Naive B cell (primary cell): Measurements from ENCODE around the gene SLC6A1. TPM values are rescaled to one million over a fixed set of nuclear protein-coding genes. Genes with fewer than 3 reads are reported as not detected.

Source experiments
- ATAC-seq, 2 donors: fragments of 150-1000 bp; cut with Tn5 transposase; 2 replicates each; pipeline ENCODE4 v1.10.0; 2021; ENCODE audit warnings: low read depth in 2 of 2, mild to moderate bottlenecking in 2 of 2, moderate library complexity in 2 of 2
- DNase-seq: peaks from one replicate; pipeline ENCODE4 v3.0.0; 2022
- H3K27ac Mint-ChIP-seq, 6 donors: one replicate each; pipeline ENCODE4 v1.8.0; 2020 to 2022; ENCODE audit warnings: mild to moderate bottlenecking in 6 of 6, mixed read lengths in 6 of 6, moderate library complexity in 5 of 6, inconsistent platforms in 2 of 6
- H3K27me3 Mint-ChIP-seq, 3 donors: one replicate each; pipeline ENCODE4 v1.8.0; 2021 to 2022; ENCODE audit warnings: mixed read lengths in 3 of 3, mild to moderate bottlenecking in 1 of 3
- H3K36me3 Mint-ChIP-seq, 2 donors: one replicate each; pipeline ENCODE4 v1.8.0; 2020 to 2022; ENCODE audit warnings: mixed read lengths in 2 of 2, inconsistent platforms in 1 of 2, mild to moderate bottlenecking in 1 of 2
- H3K4me1 Mint-ChIP-seq, 3 donors: one replicate each; pipeline ENCODE4 v1.8.0; 2020 to 2022; ENCODE audit warnings: mixed read lengths in 3 of 3, inconsistent platforms in 1 of 3, mild to moderate bottlenecking in 1 of 3, moderate library complexity in 1 of 3
- H3K4me3 Mint-ChIP-seq, 8 donors: one replicate each; pipeline ENCODE4 v1.8.0; 2020 to 2022; ENCODE audit warnings: mild to moderate bottlenecking in 8 of 8, mixed read lengths in 8 of 8, moderate library complexity in 8 of 8, inconsistent platforms in 2 of 8
- H3K9me3 Mint-ChIP-seq, 7 donors: one replicate each; pipeline ENCODE4 v1.8.0; 2020 to 2022; ENCODE audit warnings: mixed read lengths in 7 of 7, mild to moderate bottlenecking in 5 of 7, inconsistent platforms in 2 of 7, moderate library complexity in 1 of 7
- polyA plus RNA-seq, 6 donors: library from polyadenylated mRNA; unstranded; fragments of 300-500 nt; fragmentation: Illumina TruSeq; gene quantifications; one replicate each; pipeline ENCODE4 v1.2.3, GENCODE V29; 2021; ENCODE audit warnings: low read depth in 6 of 6

SLC6A1 gene
- polyA plus RNA-seq, 6 donors from 2014 or later = not detected

- ATAC-seq (no peak), DNase-seq (no peak)
- H3K4me1 Mint-ChIP-seq = no peaks in the 10 kb centered on the region
- no peak overlapping the region for H3K27ac Mint-ChIP-seq
- H3K9me3 Mint-ChIP-seq = no peaks in the 10 kb centered on the region
- H3K27me3 Mint-ChIP-seq = peaks cover 15 to 37% (median 33%) of the 10 kb centered on the region in 3 donors
- H3K4me3 Mint-ChIP-seq = no peak overlapping the region
- H3K36me3 Mint-ChIP-seq = no peaks in the 10 kb centered on the region
These were observed 9.8 kb downstream of the SLC6A1 start for GRCh38 chr3:11002371-11002807.

- no peak overlapping the region for H3K27ac Mint-ChIP-seq
- ATAC-seq (no peak), DNase-seq (no peak)
- no peaks in the 10 kb centered on the region for H3K36me3 Mint-ChIP-seq
- H3K9me3 Mint-ChIP-seq = no peaks in the 10 kb centered on the region
- no peaks in the 10 kb centered on the region for H3K4me1 Mint-ChIP-seq
- no peak overlapping the region for H3K4me3 Mint-ChIP-seq
- H3K27me3 Mint-ChIP-seq = peaks cover 9 to 28% (median 19%) of the 10 kb centered on the region in 3 donors
These were observed 12.0 kb downstream of the SLC6A1 start for GRCh38 chr3:11004563-11004962.

- no peak for DNase-seq
- Mint-ChIP-seq H3K27me3 (peaks cover 9 to 27% (median 16%) of the 10 kb centered on the region in 3 donors), H3K27ac (no peak overlapping the region), H3K36me3 (no peaks in the 10 kb centered on the region), H3K4me1 (no peaks in the 10 kb centered on the region), H3K9me3 (no peaks in the 10 kb centered on the region), H3K4me3 (no peak overlapping the region)
- no peak for ATAC-seq
These were observed 13.2 kb downstream of the SLC6A1 start for GRCh38 chr3:11005686-11006256.

GRCh38 chr3:11006986-11007933 lies 14.7 kb downstream of the SLC6A1 start:
- Mint-ChIP-seq H3K36me3 (no peaks in the 10 kb centered on the region), H3K27me3 (peaks cover 9 to 19% (median 14%) of the 10 kb centered on the region in 3 donors), H3K4me1 (no peaks in the 10 kb centered on the region), H3K4me3 (no peak overlapping the region), H3K9me3 (peaks cover 0 to 3% (median 0%) of the 10 kb centered on the region in 7 donors), H3K27ac (peak overlapping the region in 1 of 6 donors; percentile 75)
- DNase-seq (no peak), ATAC-seq (no peak)

GRCh38 chr3:11009898-11010297 lies 17.4 kb downstream of the SLC6A1 start:
- Mint-ChIP-seq H3K9me3 (peaks cover 0 to 8% (median 0%) of the 10 kb centered on the region in 7 donors), H3K4me3 (no peak overlapping the region), H3K27me3 (peaks cover 4 to 26% (median 19%) of the 10 kb centered on the region in 3 donors), H3K4me1 (no peaks in the 10 kb centered on the region), H3K36me3 (no peaks in the 10 kb centered on the region), H3K27ac (no peak overlapping the region)
- no peak for DNase-seq
- no peak for ATAC-seq

- Mint-ChIP-seq H3K27ac (no peak overlapping the region), H3K36me3 (no peaks in the 10 kb centered on the region), H3K4me1 (no peaks in the 10 kb centered on the region), H3K4me3 (no peak overlapping the region), H3K27me3 (peaks cover 4 to 29% (median 17%) of the 10 kb centered on the region in 3 donors), H3K9me3 (peaks cover 0 to 8% (median 2%) of the 10 kb centered on the region in 7 donors)
- no peak for ATAC-seq
- DNase-seq = no peak
These were observed 18.0 kb downstream of the SLC6A1 start for GRCh38 chr3:11010426-11011165.

- Mint-ChIP-seq H3K4me1 (no peaks in the 10 kb centered on the region), H3K36me3 (no peaks in the 10 kb centered on the region), H3K27me3 (peaks cover 4 to 41% (median 11%) of the 10 kb centered on the region in 3 donors), H3K4me3 (no peak overlapping the region), H3K9me3 (peaks cover 0 to 9% (median 2%) of the 10 kb centered on the region in 7 donors), H3K27ac (no peak overlapping the region)
- DNase-seq = no peak
- no peak for ATAC-seq
These were observed 21.7 kb downstream of the SLC6A1 start for GRCh38 chr3:11014253-11014652.

GRCh38 chr3:11014752-11015151 lies 22.2 kb downstream of the SLC6A1 start:
- Mint-ChIP-seq H3K27me3 (peaks cover 4 to 44% (median 11%) of the 10 kb centered on the region in 3 donors), H3K9me3 (peaks cover 0 to 9% (median 2%) of the 10 kb centered on the region in 7 donors), H3K4me3 (no peak overlapping the region), H3K36me3 (no peaks in the 10 kb centered on the region), H3K27ac (no peak overlapping the region), H3K4me1 (no peaks in the 10 kb centered on the region)
- DNase-seq (no peak), ATAC-seq (no peak)

GRCh38 chr3:11015369-11015768 lies 22.8 kb downstream of the SLC6A1 start:
- H3K27me3 Mint-ChIP-seq = peaks cover 4 to 44% (median 11%) of the 10 kb centered on the region in 3 donors
- no peak overlapping the region for H3K4me3 Mint-ChIP-seq
- DNase-seq (no peak), ATAC-seq (no peak)
- no peak overlapping the region for H3K27ac Mint-ChIP-seq
- no peaks in the 10 kb centered on the region for H3K36me3 Mint-ChIP-seq
- no peaks in the 10 kb centered on the region for H3K4me1 Mint-ChIP-seq
- peaks cover 0 to 9% (median 2%) of the 10 kb centered on the region in 7 donors for H3K9me3 Mint-ChIP-seq

- Mint-ChIP-seq H3K4me3 (no peak overlapping the region), H3K27ac (no peak overlapping the region), H3K4me1 (no peaks in the 10 kb centered on the region), H3K9me3 (peaks cover 0 to 9% (median 2%) of the 10 kb centered on the region in 7 donors), H3K36me3 (no peaks in the 10 kb centered on the region), H3K27me3 (peaks cover 11 to 48% (median 14%) of the 10 kb centered on the region in 3 donors)
- ATAC-seq (no peak), DNase-seq (no peak)
These were observed 24.2 kb downstream of the SLC6A1 start for GRCh38 chr3:11016727-11017126.

- H3K4me1 Mint-ChIP-seq = no peaks in the 10 kb centered on the region
- peaks cover 16 to 36% (median 16%) of the 10 kb centered on the region in 3 donors for H3K27me3 Mint-ChIP-seq
- DNase-seq (no peak), ATAC-seq (no peak)
- no peak overlapping the region for H3K27ac Mint-ChIP-seq
- no peak overlapping the region for H3K4me3 Mint-ChIP-seq
- peaks cover 0 to 8% (median 2%) of the 10 kb centered on the region in 7 donors for H3K9me3 Mint-ChIP-seq
- H3K36me3 Mint-ChIP-seq = no peaks in the 10 kb centered on the region
These were observed 26.7 kb downstream of the SLC6A1 start for GRCh38 chr3:11019116-11019819.

GRCh38 chr3:11020764-11021163 lies 28.2 kb downstream of the SLC6A1 start:
- Mint-ChIP-seq H3K9me3 (peaks cover 0 to 2% (median 0%) of the 10 kb centered on the region in 7 donors), H3K36me3 (no peaks in the 10 kb centered on the region), H3K4me1 (no peaks in the 10 kb centered on the region), H3K4me3 (no peak overlapping the region), H3K27ac (no peak overlapping the region), H3K27me3 (peaks cover 16 to 33% (median 21%) of the 10 kb centered on the region in 3 donors)
- DNase-seq (no peak), ATAC-seq (no peak)

- Mint-ChIP-seq H3K4me3 (no peak overlapping the region), H3K9me3 (peaks cover 1 to 10% (median 3%) of the 10 kb centered on the region in 7 donors), H3K27ac (peak overlapping the region in 1 of 6 donors; percentile 71), H3K4me1 (no peaks in the 10 kb centered on the region), H3K36me3 (peaks cover 1 to 6% of the 10 kb centered on the region in 2 donors), H3K27me3 (peaks cover 20 to 37% (median 24%) of the 10 kb centered on the region in 3 donors)
- no peak for ATAC-seq
- DNase-seq = no peak
These were observed 29.1 kb downstream of the SLC6A1 start for GRCh38 chr3:11021611-11022011.
